CD14-positive monocyte (primary cell): ENCODE results near the gene TMEM221. TPM values are rescaled to one million over a fixed set of nuclear protein-coding genes. Genes with fewer than 3 reads are reported as not detected.

ENCODE experiments used
- DNase-seq, 3 donors: peaks; one replicate each; pipeline ENCODE4 v3.0.0-alpha.2; 2011 to 2022
- H2AFZ ChIP-seq: 2 replicates; pipeline ENCODE4 v1.6.0; 2012; ENCODE audit warnings: mild to moderate bottlenecking, low read depth, low read length, inconsistent platforms; ENCODE audit not compliant: insufficient read depth, poor library complexity, severe bottlenecking
- H3K27ac ChIP-seq, 2 donors: 1 replicate in 1 of 2; 2 replicates in 1 of 2; pipeline ENCODE4 v1.5.1; 2012 to 2013; ENCODE audit warnings: low read length in 2 of 2, control low read depth in 1 of 2, inconsistent platforms in 1 of 2, low read depth in 1 of 2, mild to moderate bottlenecking in 1 of 2
- H3K27me3 ChIP-seq, 2 donors: one replicate each; pipeline versions ENCODE4 v1.6.0 to v1.6.1; 2011 to 2013; ENCODE audit warnings: low read length in 2 of 2; ENCODE audit not compliant: control insufficient read depth in 2 of 2, insufficient read depth in 2 of 2
- H3K36me3 ChIP-seq, 2 donors: replicated peaks in 1 of 2; 1 replicate in 1 of 2; 2 replicates in 1 of 2; pipeline versions ENCODE4 v1.5.1 to v1.6.1; 2012 to 2013; ENCODE audit warnings: low read length in 2 of 2, control low read depth in 1 of 2, inconsistent platforms in 1 of 2, mild to moderate bottlenecking in 1 of 2; ENCODE audit not compliant: insufficient read depth in 2 of 2, control insufficient read depth in 1 of 2
- H3K4me1 ChIP-seq, 2 donors: 1 replicate in 1 of 2; 2 replicates in 1 of 2; pipeline versions ENCODE4 v1.5.1 to v1.6.1; 2012 to 2013; ENCODE audit warnings: low read length in 2 of 2, control low read depth in 1 of 2, inconsistent platforms in 1 of 2, mild to moderate bottlenecking in 1 of 2, moderate library complexity in 1 of 2; ENCODE audit not compliant: insufficient read depth in 2 of 2, control insufficient read depth in 1 of 2
- H3K4me2 ChIP-seq: replicated peaks from 2 replicates; pipeline ENCODE3; 2012; ENCODE audit warnings: low read length, moderate library complexity, mild to moderate bottlenecking; ENCODE audit not compliant: poor library complexity, severe bottlenecking; ENCODE audit errors: extremely low read depth
- H3K4me3 ChIP-seq, 3 experiments: fragments of 200-600 bp in 1 of 3; sonication (generic) in 1 of 3; replicated peaks in 1 of 3; 1 replicate in 2 of 3; 2 replicates in 1 of 3; pipeline ENCODE4 v1.5.1; 2011 to 2013; ENCODE audit warnings: low read length in 3 of 3, mild to moderate bottlenecking in 3 of 3, control low read depth in 2 of 3, low read depth in 2 of 3, inconsistent platforms in 1 of 3, moderate library complexity in 1 of 3
- H3K79me2 ChIP-seq: 2 replicates; pipeline ENCODE4 v1.6.0; 2012; ENCODE audit warnings: mild to moderate bottlenecking, control low read depth, inconsistent platforms, low read length, moderate library complexity; ENCODE audit not compliant: insufficient read depth
- H3K9ac ChIP-seq: 2 replicates; pipeline ENCODE4 v1.6.0; 2017; ENCODE audit warnings: low read length, mild to moderate bottlenecking; ENCODE audit not compliant: insufficient read depth, poor library complexity, severe bottlenecking
- H3K9me3 ChIP-seq, 2 donors: replicated peaks in 1 of 2; 1 replicate in 1 of 2; 2 replicates in 1 of 2; pipeline versions ENCODE4 v1.5.1 to v1.6.1; 2012 to 2013; ENCODE audit warnings: low read length in 2 of 2, control low read depth in 1 of 2; ENCODE audit not compliant: control insufficient read depth in 1 of 2, insufficient read depth in 1 of 2
- H4K20me1 ChIP-seq: 2 replicates; pipeline ENCODE4 v1.6.0; 2012; ENCODE audit warnings: mild to moderate bottlenecking, low read length, control low read depth, moderate library complexity; ENCODE audit not compliant: insufficient read depth
- H3K27ac Mint-ChIP-seq, 7 donors: one replicate each; pipeline ENCODE4 v1.8.0; 2020; ENCODE audit warnings: mild to moderate bottlenecking in 7 of 7, mixed read lengths in 7 of 7, moderate library complexity in 6 of 7, inconsistent platforms in 2 of 7
- H3K27me3 Mint-ChIP-seq, 3 donors: one replicate each; pipeline ENCODE4 v1.8.0; 2021 to 2022; ENCODE audit warnings: low read depth in 3 of 3, mild to moderate bottlenecking in 3 of 3, mixed read lengths in 3 of 3, moderate library complexity in 3 of 3, inconsistent platforms in 1 of 3
- H3K36me3 Mint-ChIP-seq, 2 donors: one replicate each; pipeline ENCODE4 v1.8.0; 2020; ENCODE audit warnings: mixed read lengths in 2 of 2, inconsistent platforms in 1 of 2, mild to moderate bottlenecking in 1 of 2
- H3K4me1 Mint-ChIP-seq: one replicate; pipeline ENCODE4 v1.8.0; 2020; ENCODE audit warnings: mild to moderate bottlenecking, mixed read lengths
- H3K4me3 Mint-ChIP-seq, 2 donors: one replicate each; pipeline ENCODE4 v1.8.0; 2020; ENCODE audit warnings: mild to moderate bottlenecking in 2 of 2, mixed read lengths in 2 of 2, moderate library complexity in 1 of 2
- H3K9me3 Mint-ChIP-seq, 7 donors: one replicate each; pipeline ENCODE4 v1.8.0; 2020 to 2022; ENCODE audit warnings: mixed read lengths in 7 of 7, mild to moderate bottlenecking in 6 of 7, moderate library complexity in 6 of 7, inconsistent platforms in 2 of 7
- WGBS: methylation state at CpG from one replicate; pipeline ENCODE4 v1.1.5; 2013; ENCODE audit warnings: missing lambda C conversion rate; ENCODE audit not compliant: insufficient coverage; 5-methylcytosine and 5-hydroxymethylcytosine counted together
- intact Hi-C, 2 donors: fragments of 100-400 bp; cut with micrococcal nuclease; formaldehyde crosslinking; loops; one replicate each; pipeline versions ENCODE4 v1.15.0 to v1.15.1; 2023
- polyA plus RNA-seq, 3 donors: library from polyadenylated mRNA; depleted of rRNA in 1 of 3; unstranded in 2 of 3; stranded (reverse) in 1 of 3; fragments of 300-500 nt in 2 of 3; fragments of >200 nt in 1 of 3; fragmentation: Illumina TruSeq in 2 of 3; gene quantifications; 1 replicate in 2 of 3; 2 replicates in 1 of 3; pipeline ENCODE4 v1.2.3, GENCODE V29; 2012 to 2021
- TF ChIP-seq, protein P1 (sequence below): fragments of 200-600 bp; IDR thresholded peaks from one replicate; pipeline ENCODE4 v1.8.0; 2022; ENCODE audit warnings: antibody characterized with exemption, mild to moderate bottlenecking

Gene TMEM221
- polyA plus RNA-seq, 3 donors, result not detected

DNA sequence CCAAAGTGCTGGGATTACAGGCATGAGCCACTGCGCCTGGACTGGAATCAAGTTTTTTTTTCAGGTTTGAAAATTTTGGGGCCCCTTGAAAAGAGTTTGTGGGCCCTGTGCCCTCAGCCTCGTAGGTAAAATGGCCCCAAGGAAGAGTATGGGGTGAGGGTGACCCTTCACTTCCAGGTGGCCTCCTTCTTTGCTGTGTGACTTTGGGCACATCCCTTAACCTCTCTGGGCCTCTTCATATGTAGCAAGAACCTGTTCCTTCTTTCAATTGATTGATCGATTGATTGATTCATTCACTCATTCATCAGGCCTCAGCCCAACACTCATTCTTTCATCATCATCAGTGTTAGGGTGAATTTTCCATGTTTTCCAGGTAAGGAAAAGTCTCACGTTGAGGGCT, 3.4 kb upstream of the TMEM221 start:
- H3K27ac Mint-ChIP-seq, result no peak overlapping the region

DNA sequence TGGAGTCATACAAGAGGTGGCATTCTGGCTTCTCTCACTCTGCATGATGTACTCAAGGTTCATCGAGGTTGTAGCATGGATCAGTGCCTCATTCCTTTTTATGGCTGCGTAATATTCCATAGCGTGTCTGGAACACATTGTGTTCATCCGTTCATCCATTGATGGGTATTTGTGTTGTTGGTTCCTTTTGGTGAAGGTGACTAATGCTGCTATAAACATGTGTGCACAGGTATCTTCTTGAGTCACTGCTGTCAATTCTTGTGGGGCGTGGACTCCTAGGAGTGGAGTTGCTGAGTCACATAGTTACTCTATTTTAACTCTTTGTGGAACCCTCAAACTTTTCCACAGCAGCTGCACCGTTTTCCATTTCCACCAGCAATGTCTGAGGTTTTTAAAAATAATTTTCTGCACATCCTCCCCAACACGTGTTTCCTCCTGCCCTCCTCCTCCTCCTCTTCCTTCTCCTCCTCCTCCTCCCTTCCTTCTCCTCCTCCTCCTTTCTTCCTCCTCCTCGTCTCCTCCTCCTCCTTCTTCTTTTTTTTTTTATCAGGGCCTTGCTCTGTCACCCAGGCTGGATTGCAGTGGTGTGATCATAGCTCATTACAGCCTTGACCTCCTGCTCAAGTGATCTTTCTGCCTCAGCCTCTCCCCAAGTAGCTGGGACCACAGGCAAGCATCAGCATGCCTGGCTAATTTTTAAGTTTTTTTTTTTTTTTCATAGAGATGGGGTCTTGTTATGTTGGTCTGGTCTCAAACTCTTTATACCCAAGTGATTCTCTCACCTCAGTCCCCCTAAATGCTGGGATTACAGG, 2.0 kb upstream of the TMEM221 start:
- H3K36me3 ChIP-seq, result no peaks in the 10 kb centered on the region
- peaks cover 4 to 5% of the 10 kb centered on the region in 2 donors for H3K9me3 ChIP-seq
- no peak overlapping the region for H3K27ac ChIP-seq
- Mint-ChIP-seq H3K4me1 (peaks cover 25% of the 10 kb centered on the region), H3K27ac (peak overlapping the region in 2 of 7 donors; percentile 5 to 11), H3K27me3 (peaks cover 40 to 51% (median 47%) of the 10 kb centered on the region in 3 donors), H3K36me3 (peaks cover 0 to 6% of the 10 kb centered on the region in 2 donors), H3K9me3 (peaks cover 2 to 15% (median 10%) of the 10 kb centered on the region in 7 donors), H3K4me3 (peak overlapping the region in 1 of 2 donors; percentile 39)
- H4K20me1 ChIP-seq, result no peaks in the 10 kb centered on the region
- H3K27me3 ChIP-seq, result peaks cover 16 to 48% of the 10 kb centered on the region in 2 donors
- TF ChIP-seq, protein P1, sequence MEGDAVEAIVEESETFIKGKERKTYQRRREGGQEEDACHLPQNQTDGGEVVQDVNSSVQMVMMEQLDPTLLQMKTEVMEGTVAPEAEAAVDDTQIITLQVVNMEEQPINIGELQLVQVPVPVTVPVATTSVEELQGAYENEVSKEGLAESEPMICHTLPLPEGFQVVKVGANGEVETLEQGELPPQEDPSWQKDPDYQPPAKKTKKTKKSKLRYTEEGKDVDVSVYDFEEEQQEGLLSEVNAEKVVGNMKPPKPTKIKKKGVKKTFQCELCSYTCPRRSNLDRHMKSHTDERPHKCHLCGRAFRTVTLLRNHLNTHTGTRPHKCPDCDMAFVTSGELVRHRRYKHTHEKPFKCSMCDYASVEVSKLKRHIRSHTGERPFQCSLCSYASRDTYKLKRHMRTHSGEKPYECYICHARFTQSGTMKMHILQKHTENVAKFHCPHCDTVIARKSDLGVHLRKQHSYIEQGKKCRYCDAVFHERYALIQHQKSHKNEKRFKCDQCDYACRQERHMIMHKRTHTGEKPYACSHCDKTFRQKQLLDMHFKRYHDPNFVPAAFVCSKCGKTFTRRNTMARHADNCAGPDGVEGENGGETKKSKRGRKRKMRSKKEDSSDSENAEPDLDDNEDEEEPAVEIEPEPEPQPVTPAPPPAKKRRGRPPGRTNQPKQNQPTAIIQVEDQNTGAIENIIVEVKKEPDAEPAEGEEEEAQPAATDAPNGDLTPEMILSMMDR, result no peak
- H3K79me2 ChIP-seq, result no peaks in the 10 kb centered on the region
- peaks cover 20 to 25% of the 10 kb centered on the region in 2 donors for H3K4me1 ChIP-seq
- intact Hi-C loops, result loop anchor here in 1 of 2 donors (5.0 kb wide), 1 partner anchor 407 kb away; the partner anchor contains the start of gene RPL18A
- no peak overlapping the region for H2AFZ ChIP-seq
- peak overlapping the region in 1 of 3 experiments; percentile 14 for H3K4me3 ChIP-seq
- H3K4me2 ChIP-seq, result peak overlapping the region; percentile 14
- DNase-seq, result peak in 1 of 3 donors; percentile 28
- H3K9ac ChIP-seq, result no peak overlapping the region
- 79% methylated on average over 5 of the region's 8 CpGs for WGBS

More for the DNA sequence above, 3.4 kb upstream of the TMEM221 start:
- peaks cover 20 to 25% of the 10 kb centered on the region in 2 donors for H3K4me1 ChIP-seq
- H3K27ac ChIP-seq, result no peak overlapping the region
- peaks cover 4 to 8% of the 10 kb centered on the region in 2 donors for H3K9me3 ChIP-seq
- TF ChIP-seq, protein P1, result no peak
- no peaks in the 10 kb centered on the region for H3K36me3 ChIP-seq
- H3K27me3 Mint-ChIP-seq, result peaks cover 54 to 64% (median 59%) of the 10 kb centered on the region in 3 donors
- no peaks in the 10 kb centered on the region for H3K79me2 ChIP-seq
- H3K4me1 Mint-ChIP-seq, result peaks cover 25% of the 10 kb centered on the region
- H3K9me3 Mint-ChIP-seq, result peaks cover 2 to 15% (median 10%) of the 10 kb centered on the region in 7 donors
- no peak overlapping the region for H3K4me3 Mint-ChIP-seq
- no peak overlapping the region for H3K9ac ChIP-seq
- peaks cover 24 to 61% of the 10 kb centered on the region in 2 donors for H3K27me3 ChIP-seq
- peaks cover 0 to 6% of the 10 kb centered on the region in 2 donors for H3K36me3 Mint-ChIP-seq
- no peak for DNase-seq
- H4K20me1 ChIP-seq, result no peaks in the 10 kb centered on the region
- 100% methylated on average over 1 of the region's 4 CpGs for WGBS
- intact Hi-C loops, result loop anchor here in 1 of 2 donors (5.0 kb wide), 1 partner anchor 405 kb away; the partner anchor contains the start of gene RPL18A
- no peak overlapping the region for H2AFZ ChIP-seq
- H3K4me2 ChIP-seq, result no peak overlapping the region
- no peak overlapping the region for H3K4me3 ChIP-seq
